GM12801 (cell line): Measurements from ENCODE around the gene SPRING1.

Experiments used
- TF ChIP-seq, protein P1 (sequence below): IDR thresholded peaks from one replicate; pipeline ENCODE4 v1.5.1; 2011; ENCODE audit warnings: control low read depth; ENCODE audit not compliant: insufficient read length; ENCODE audit errors: extremely low read depth

SPRING1 gene

DNA sequence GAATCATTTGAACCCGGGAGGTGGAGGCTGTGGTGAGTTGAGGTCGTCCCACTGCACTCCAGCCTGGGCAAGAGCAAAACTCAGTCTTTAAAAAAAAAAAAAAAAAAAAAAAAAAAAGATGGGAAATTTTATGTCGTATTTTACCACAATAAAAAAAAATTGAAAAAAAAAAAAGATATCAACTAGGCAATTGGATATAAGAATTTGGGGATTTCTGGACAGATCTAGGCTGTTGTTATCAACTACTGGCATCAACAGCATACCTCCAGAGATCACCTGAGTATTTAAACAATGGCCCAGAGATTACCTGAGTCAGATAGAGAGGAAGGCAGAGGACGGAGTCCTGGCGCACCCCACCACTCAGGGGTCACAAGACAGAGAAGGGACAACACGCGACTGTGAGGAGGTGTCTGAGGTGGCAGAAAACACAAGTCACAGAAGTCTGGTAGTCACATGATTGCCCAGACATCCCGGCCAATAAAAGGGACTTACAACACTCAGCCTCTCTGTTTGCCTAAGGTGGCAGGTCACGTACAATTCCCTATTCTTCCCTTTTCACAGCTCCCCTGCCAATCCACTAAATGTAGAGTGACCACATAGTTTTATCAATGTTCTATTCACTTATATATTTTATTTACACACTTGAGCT, 1.8 kb downstream of the SPRING1 start:
- TF ChIP-seq, protein P1, sequence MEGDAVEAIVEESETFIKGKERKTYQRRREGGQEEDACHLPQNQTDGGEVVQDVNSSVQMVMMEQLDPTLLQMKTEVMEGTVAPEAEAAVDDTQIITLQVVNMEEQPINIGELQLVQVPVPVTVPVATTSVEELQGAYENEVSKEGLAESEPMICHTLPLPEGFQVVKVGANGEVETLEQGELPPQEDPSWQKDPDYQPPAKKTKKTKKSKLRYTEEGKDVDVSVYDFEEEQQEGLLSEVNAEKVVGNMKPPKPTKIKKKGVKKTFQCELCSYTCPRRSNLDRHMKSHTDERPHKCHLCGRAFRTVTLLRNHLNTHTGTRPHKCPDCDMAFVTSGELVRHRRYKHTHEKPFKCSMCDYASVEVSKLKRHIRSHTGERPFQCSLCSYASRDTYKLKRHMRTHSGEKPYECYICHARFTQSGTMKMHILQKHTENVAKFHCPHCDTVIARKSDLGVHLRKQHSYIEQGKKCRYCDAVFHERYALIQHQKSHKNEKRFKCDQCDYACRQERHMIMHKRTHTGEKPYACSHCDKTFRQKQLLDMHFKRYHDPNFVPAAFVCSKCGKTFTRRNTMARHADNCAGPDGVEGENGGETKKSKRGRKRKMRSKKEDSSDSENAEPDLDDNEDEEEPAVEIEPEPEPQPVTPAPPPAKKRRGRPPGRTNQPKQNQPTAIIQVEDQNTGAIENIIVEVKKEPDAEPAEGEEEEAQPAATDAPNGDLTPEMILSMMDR: no peak

DNA sequence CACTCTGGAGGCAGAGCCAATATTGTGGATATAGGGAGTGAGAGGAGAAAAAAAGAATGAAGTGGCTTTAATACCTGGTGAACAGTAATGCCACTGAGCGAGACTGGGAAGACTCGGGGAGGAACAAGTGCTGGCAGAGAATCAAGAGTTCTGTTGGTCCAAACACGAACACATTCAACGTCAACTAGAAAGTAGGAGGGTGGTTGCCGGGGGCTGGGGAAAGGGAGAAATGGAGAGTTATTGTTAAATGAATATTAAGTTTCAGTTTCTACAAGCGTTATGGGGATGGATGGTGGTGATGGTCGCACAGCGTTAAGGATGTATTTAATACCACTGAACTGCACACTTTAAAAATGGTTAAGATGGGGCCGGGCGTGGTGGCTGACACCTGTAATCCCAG, 2.8 kb downstream of the SPRING1 start:
- TF ChIP-seq, protein P1: no peak

DNA sequence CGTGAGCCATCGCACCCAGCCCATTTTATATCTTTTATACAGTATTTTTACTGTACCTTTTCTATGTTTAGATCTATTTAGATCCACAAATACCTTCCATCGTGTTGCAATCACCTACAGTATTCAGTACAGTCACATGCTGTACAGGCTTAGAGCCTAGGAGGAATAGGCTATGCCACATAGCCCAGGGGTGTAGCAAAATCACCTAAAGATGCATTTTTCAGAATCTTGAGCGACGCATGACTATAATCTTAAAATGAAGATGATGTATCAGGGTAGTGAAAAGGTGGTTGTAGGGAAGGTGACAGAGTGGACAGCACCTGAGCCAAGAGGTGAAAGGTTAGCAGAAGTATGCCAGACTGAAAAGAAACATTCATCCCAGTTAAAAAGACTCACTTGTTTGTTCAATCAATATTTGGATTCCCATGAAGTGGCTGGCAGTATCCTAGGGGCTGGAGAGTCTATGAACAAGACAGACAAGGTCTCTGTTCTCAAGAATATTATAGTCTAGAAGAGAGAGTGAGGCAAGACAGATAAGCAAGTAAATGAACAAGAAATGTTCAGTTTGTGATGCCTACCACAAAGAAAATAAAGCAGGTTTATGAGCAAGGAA, 3.6 kb downstream of the SPRING1 start:
- TF ChIP-seq, protein P1: no peak

DNA sequence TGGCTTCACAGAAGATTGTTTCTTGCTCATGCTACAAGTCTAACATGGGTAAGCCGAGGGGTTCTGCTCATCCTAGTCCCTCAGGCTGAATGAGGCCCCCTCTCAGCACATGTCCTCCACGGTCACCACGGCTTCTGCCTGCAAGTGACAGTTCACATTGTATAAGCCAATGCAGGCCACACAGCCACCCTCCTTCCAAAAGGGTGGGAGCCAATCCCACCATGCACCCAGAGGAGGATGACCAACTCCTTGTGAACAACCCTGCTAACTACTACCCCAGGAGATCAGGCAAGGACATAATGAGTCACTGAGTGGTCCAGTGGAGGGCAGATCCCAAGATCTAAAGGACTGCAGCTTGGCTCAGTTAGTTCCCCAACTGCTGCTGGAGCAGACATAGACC, 6.1 kb downstream of the SPRING1 start:
- TF ChIP-seq, protein P1: no peak

DNA sequence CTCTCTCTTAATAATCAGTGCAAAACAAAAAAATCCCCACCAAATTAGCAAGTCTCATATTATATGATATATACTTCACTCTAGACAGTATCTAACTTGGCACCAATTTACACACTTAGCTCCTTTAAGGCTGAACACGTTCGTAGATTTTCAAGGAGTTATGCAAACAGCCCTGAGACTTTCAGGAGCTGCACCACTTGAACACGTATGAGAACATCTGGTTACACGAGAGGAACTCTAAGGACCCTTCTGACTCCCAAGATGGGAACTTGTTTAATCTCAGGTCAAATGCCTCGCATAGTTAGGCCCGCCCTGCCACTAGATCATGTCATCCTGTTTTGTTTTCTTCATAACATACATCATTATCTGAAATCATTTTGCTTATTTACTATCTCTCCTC, 10.0 kb downstream of the SPRING1 start:
- TF ChIP-seq, protein P1: no peak

DNA sequence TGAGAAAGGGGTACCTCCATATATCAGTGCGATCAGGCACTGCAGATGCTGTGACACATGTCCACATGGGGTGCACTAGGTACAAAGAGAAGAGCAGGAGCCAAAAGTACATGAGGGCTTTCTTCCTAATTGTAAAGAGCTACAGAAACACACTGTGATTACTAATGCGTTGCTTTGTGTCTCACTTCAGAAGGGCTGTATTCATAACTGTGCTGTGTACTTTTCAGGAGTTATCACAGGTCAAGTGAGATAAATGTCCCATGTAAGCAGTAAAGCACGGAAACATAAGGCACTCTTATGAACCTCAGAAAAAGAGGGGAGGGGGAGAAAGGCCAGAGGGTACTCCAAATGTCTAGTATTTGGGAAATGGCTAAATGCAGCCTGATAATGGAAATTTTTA, 10.6 kb downstream of the SPRING1 start:
- TF ChIP-seq, protein P1: no peak

DNA sequence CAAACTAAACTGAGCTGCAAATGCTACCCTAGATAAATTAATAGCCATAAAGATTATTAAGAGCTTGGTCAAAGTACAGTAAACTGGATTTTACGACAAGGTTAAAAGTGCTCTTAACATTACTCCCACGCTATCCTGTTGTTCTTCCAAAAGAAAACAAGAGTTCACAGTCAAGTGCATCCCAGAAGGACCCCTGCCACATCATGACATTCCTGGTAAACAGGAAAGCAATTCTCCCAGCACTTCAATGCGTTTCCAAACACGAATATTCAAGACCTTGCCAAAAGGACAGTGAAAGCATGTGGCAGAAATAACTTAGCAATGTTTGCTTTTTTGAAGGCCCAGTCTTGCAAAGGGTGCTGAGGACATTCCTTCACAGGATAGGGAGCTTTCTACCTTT, 11.2 kb downstream of the SPRING1 start:
- TF ChIP-seq, protein P1: no peak

DNA sequence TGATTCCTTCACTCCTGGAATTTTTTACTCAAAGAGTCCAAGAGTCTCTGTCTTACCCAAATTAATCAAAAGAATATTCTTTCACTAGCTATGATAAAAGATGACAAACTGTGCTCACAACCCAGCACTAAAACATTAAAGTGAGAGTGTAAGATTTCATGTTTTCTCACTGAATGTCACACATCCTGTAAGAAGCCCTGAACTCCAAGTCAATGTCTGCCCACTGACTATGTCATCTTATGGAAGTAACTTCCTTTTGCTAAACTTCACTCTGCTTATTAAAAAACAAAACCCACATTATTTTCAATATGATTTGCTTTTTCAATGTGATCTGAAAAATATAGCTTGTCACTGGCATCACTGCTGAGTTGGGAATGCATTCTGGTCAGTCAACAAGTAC, 15.6 kb downstream of the SPRING1 start:
- TF ChIP-seq, protein P1: no peak
